DOHH2 (cell line): ENCODE data around the gene FGF22.

Experiments
- CTCF ChIP-seq: fragments of 200-600 bp; sonication (generic); IDR thresholded peaks from one replicate; pipeline ENCODE4 v1.5.1; 2014; ENCODE audit warnings: antibody characterized with exemption, mild to moderate bottlenecking, low read depth, low read length; ENCODE audit not compliant: poor library complexity, severe bottlenecking
- EZH2phosphoT487 ChIP-seq: fragments of 200-600 bp; sonication (generic); IDR thresholded peaks from 2 replicates; pipeline ENCODE4 v1.6.1; 2017; ENCODE audit warnings: borderline replicate concordance, mild to moderate bottlenecking, antibody characterized with exemption, low read length, moderate library complexity, mixed read lengths

- TF ChIP-seq CTCF (no peak), EZH2phosphoT487 (no peak)
These were observed 23.5 kb upstream of the FGF22 start for GRCh38 chr19:616062-616700.
